Measurements from ENCODE around the gene LDLRAP1.

LDLRAP1 gene

DNA sequence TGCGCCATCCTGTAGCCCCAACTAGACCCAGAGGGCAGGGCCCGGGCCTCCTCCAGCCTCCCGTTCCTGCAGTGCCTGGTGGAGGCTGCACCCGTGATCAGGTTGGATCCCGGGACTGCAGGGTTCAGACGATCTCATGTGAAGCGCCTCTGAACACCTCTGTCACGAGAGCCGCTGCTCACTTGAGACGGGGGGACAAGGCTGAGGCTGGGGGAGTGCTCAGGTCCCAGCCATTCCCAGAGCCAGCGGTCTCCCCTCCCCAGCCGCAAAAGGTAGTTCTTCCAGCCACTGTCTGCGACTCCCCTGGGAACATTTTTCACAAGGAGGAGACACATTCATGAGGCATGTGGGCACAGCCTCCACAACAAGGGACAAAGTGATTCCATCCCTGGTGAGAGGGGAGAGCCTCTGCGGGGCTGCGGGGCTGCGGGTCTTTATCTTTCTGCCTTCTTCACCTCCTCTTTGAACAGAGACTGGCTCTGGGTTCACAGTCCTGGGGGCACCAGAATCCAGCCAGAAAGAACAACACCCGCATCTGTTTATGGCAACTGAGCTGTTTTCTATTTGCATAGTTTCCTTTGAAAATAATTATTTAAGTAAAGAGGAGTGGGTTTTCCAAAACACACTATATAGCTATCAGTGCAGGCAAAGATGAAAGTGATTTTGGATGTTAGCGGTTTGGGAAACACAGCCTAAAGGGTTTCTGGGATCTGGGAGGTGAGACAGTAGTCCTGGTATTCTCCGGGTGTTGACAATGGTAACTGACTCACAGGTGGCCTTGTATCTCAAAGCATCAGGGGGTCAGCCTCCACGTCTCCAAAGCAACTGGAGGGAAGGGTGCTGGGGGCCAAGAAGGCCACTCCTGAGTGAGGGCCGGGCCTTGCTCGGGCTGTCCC, 13.0 kb upstream of the LDLRAP1 start:
- Mint-ChIP-seq H3K36me3 (ENCODE audit: low read depth) (no peaks in the 10 kb centered on the region), H3K27ac (no peak overlapping the region), H3K27me3 (no peaks in the 10 kb centered on the region), H3K9me3 (no peaks in the 10 kb centered on the region), H3K4me1 (ENCODE audit: low read depth) (peaks cover 2% of the 10 kb centered on the region), H3K4me3 (no peak overlapping the region)
- no peak for DNase-seq

DNA sequence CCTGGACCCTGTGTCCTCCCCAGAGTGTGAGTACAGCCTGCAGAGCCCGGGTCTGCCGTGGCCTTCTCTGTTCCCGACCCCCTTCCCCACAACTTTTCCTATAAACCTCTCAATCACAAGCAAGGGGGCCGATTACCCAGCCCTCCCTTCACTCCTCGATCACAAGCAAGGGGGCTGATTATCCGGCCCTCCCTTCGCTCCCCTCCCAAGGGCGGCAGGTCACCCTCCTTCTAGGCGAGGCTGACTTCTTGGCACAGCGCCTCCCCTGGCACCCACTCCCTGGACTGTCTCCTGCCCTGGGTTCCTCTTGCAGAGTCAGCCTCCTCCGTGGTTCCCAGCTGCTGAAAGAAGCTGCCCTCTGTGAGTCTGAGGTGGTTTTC, 12.3 kb upstream of the LDLRAP1 start:
- DNase-seq: no peak
- no peaks in the 10 kb centered on the region for H3K27me3 Mint-ChIP-seq

DNA sequence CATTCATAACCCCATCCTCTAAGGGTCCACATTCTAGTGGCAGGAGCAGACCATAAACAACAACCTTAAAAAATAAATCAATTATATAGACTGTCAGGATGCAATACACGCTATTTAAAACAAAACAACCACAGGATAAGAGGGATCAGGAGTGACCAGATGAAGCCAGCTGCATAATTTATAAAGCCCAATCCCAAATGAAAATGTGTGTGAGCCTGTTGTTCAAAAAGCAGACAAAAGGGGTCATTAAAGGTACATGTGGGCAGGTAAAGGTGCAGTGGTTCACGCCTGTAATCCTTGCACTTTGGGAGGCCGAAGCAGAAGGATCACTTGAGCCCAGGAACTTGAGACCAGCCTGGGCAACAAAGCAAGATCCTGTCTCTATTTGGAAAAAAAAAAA, 10.4 kb upstream of the LDLRAP1 start:
- no peaks in the 10 kb centered on the region for H3K27me3 Mint-ChIP-seq
- H3K27ac Mint-ChIP-seq: no peak overlapping the region
- H3K9me3 Mint-ChIP-seq: no peaks in the 10 kb centered on the region
- H3K36me3 Mint-ChIP-seq (ENCODE audit: low read depth): no peaks in the 10 kb centered on the region
- no peak overlapping the region for H3K4me3 Mint-ChIP-seq
- H3K4me1 Mint-ChIP-seq (ENCODE audit: low read depth): peaks cover 2% of the 10 kb centered on the region
- DNase-seq: no peak

More for the DNA sequence above, 12.3 kb upstream of the LDLRAP1 start:
- Mint-ChIP-seq H3K4me3 (no peak overlapping the region), H3K9me3 (no peaks in the 10 kb centered on the region), H3K27ac (no peak overlapping the region), H3K4me1 (ENCODE audit: low read depth) (peaks cover 2% of the 10 kb centered on the region), H3K36me3 (ENCODE audit: low read depth) (no peaks in the 10 kb centered on the region)

DNA sequence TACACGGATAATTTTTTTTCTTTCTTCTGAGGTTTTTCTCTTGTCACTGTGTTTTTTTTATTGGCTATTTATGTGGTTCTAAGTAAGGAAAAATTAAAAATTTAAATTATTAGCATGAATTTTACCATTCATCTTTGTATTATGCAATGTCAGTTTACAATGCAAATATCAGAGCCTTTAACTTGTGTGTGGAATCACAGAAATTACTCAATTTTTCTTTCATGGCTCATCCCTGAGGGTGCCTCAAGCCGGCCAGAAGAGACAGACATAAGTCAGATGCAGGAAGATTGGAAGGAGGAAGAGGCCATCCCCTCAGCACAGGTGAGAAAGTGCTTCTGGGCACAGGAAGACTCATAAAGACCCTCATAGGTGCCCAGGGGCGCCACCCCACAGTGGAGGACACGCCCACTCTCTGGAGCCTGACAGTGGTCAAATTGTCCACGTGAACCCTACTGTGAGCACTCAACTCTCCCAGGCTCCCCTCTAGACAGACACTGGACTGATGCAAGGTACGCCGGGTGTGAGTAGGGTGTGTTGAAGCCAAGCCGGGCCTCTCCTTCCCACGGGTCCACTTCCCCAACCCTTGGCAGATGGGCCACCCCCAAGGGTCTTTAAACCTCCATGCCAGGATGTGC, 9.5 kb upstream of the LDLRAP1 start:
- Mint-ChIP-seq H3K9me3 (no peaks in the 10 kb centered on the region), H3K27ac (no peak overlapping the region), H3K36me3 (ENCODE audit: low read depth) (no peaks in the 10 kb centered on the region), H3K27me3 (no peaks in the 10 kb centered on the region), H3K4me3 (no peak overlapping the region), H3K4me1 (ENCODE audit: low read depth) (peaks cover 2% of the 10 kb centered on the region)
- DNase-seq: no peak

DNA sequence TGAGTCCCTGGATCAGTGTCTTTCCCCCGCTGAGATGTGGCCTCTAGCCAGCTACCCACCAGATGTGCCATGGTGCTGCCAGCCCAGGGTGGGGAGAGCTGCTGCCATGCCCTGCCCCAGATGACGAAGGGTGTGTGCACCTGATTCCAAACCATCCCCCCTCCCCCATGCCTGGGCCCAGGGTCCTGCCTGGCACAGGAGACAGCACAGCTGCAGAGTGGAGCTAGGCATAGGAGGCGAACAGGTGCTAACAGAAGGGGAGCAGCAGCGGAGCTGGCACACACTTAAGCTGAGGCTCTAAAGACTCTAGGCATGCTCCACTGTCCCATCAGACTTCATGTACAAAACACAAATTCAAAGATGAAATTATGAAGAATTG, 9.0 kb upstream of the LDLRAP1 start:
- H3K27ac Mint-ChIP-seq: no peak overlapping the region
- no peak for DNase-seq
- no peaks in the 10 kb centered on the region for H3K4me1 Mint-ChIP-seq (ENCODE audit: low read depth)
- no peak overlapping the region for H3K4me3 Mint-ChIP-seq
- H3K27me3 Mint-ChIP-seq: no peaks in the 10 kb centered on the region
- no peaks in the 10 kb centered on the region for H3K9me3 Mint-ChIP-seq
- H3K36me3 Mint-ChIP-seq (ENCODE audit: low read depth): no peaks in the 10 kb centered on the region

DNA sequence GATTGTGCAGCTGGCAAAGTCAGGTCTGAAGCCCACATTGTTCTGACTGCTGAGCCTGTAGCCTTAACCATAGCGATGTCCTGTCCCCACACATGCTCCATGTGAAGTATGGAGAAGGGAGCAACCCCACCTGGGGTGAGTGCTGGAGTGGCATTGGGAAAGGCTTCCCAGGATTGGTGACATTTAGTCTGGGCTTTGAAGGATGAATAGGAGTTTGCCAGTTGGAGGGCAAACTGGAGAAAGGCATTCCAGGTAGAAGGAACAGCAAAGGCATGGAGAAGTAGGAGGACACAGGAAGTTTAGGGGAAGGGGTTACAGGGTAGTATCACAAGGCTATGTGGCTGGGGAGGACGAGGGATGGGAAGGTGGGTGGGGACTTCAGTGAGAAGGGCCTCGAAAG, 7.3 kb upstream of the LDLRAP1 start:
- Mint-ChIP-seq H3K27ac (no peak overlapping the region), H3K4me3 (no peak overlapping the region), H3K27me3 (no peaks in the 10 kb centered on the region), H3K9me3 (no peaks in the 10 kb centered on the region), H3K4me1 (ENCODE audit: low read depth) (no peaks in the 10 kb centered on the region), H3K36me3 (ENCODE audit: low read depth) (no peaks in the 10 kb centered on the region)
- no peak for DNase-seq

DNA sequence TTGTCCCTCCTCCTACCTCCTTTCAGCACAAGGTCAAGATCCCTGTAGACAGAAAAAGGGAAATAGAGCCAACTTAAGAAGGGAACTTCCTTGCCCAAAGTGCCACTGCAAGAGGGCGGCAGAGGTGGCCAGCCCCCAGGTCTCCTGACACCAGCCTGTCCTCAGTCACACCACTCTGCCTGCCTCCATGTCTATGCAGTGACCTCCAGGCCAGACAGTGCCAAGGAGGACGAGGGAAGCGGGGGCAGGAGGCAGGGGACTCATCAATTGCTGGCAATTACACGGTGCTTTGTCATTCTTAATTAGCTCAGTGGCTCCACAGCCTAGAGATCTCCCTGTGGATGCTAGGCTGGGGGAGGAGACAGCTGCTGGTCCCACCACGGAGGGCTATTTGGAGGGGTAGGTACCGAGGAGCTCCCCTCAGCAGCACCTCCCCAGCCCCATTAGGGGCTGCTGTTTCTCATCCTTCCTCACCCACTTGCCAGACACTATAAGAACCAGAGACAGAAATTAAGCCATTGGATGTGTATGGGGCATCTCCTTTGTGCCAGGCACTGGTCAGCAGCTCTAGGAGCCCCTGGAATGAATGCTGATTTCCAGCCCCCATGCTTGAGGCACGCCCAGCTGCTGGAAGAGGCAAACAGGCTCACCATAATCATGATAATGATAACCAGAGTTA, 6.1 kb upstream of the LDLRAP1 start:
- H3K36me3 Mint-ChIP-seq (ENCODE audit: low read depth): no peaks in the 10 kb centered on the region
- no peaks in the 10 kb centered on the region for H3K4me1 Mint-ChIP-seq (ENCODE audit: low read depth)
- H3K9me3 Mint-ChIP-seq: no peaks in the 10 kb centered on the region
- H3K27me3 Mint-ChIP-seq: no peaks in the 10 kb centered on the region
- H3K27ac Mint-ChIP-seq: no peak overlapping the region
- DNase-seq: no peak
- H3K4me3 Mint-ChIP-seq: no peak overlapping the region

DNA sequence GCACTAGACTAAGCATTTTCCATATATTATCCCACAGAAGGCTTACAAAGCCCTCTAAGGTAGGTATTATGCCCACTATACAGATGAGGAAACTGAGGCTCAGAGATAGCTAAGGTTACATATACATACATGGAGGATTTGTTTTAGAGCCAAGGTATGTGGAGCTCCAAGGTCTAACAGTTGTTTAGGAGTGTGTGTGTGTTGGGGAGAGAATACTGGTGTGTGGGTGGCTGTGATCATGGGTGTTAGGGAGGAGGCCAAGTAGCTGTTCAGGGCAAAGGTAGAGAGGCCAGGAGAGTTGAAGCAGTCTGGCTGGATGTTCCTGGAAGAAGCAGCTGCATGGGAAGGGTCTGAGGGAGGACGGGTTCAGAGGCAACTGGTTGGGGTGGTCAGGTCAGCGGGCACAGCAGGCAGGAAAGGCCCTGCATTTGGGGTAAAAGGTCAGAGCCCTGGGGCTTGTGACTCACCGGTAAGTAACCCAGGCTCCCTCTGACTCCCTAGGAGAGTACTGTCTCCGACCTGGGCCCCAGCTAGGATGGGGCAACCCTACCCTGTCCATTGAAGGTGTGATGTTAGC, 5.1 kb upstream of the LDLRAP1 start:
- H3K4me1 Mint-ChIP-seq (ENCODE audit: low read depth): peaks cover 3% of the 10 kb centered on the region
- H3K4me3 Mint-ChIP-seq: no peak overlapping the region
- H3K36me3 Mint-ChIP-seq (ENCODE audit: low read depth): no peaks in the 10 kb centered on the region
- no peak for DNase-seq
- no peaks in the 10 kb centered on the region for H3K27me3 Mint-ChIP-seq
- H3K9me3 Mint-ChIP-seq: no peaks in the 10 kb centered on the region
- H3K27ac Mint-ChIP-seq: no peak overlapping the region

DNA sequence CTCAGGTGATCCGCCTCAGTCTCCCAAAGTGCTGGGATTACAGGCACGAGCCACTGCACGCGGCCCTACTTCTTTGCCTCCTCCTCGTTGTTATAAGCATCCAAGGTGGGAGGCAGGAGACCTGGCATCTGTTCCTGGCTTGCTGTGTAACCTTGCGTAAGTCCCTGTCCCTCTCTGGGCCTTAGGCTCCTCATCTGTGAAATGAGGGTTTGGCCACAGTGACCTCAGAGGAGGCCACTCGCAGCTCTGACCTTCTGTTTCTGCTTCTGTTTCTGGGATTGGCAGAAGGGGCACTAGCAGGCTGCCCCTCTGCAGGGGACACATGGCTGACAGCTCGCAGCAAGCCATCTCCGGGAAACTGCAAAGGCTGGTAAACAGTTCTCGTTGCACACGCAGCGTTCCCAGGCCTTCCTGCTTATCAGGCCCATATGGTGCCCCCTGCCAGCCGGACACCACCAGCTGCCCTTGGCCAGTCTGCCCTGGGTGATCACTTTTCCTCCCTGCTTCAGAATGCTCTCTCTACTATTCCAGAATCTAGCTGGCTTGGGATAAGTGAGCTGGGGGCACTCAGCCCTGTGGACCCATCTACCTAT, 2.6 kb upstream of the LDLRAP1 start:
- H3K27me3 Mint-ChIP-seq: no peaks in the 10 kb centered on the region
- H3K4me1 Mint-ChIP-seq (ENCODE audit: low read depth): peaks cover 19% of the 10 kb centered on the region
- H3K9me3 Mint-ChIP-seq: no peaks in the 10 kb centered on the region
- DNase-seq: no peak
- H3K4me3 Mint-ChIP-seq: no peak overlapping the region
- no peaks in the 10 kb centered on the region for H3K36me3 Mint-ChIP-seq (ENCODE audit: low read depth)
- no peak overlapping the region for H3K27ac Mint-ChIP-seq

DNA sequence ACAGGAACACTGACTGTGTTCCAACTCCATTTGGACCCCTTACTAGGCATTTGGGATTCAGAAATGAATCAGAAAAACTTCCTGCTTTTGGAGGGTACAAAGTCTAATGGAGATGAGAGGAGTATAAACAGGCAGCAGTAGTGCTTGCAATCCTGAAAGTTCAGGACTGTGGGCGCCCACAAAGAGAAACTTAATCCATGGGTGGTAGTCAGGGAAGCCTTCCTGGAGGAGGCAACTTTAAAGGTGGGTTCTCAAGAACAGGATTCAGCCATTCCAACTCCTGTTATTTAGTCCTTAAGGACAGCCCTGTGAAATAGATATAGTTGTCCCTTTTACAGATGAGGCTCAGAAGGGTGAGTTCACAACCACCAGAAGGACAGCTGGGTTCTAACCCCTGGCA, 2.0 kb upstream of the LDLRAP1 start:
- DNase-seq: no peak
- Mint-ChIP-seq H3K36me3 (ENCODE audit: low read depth) (no peaks in the 10 kb centered on the region), H3K27ac (no peak overlapping the region), H3K9me3 (no peaks in the 10 kb centered on the region), H3K4me1 (ENCODE audit: low read depth) (peaks cover 25% of the 10 kb centered on the region), H3K4me3 (no peak overlapping the region), H3K27me3 (no peaks in the 10 kb centered on the region)

DNA sequence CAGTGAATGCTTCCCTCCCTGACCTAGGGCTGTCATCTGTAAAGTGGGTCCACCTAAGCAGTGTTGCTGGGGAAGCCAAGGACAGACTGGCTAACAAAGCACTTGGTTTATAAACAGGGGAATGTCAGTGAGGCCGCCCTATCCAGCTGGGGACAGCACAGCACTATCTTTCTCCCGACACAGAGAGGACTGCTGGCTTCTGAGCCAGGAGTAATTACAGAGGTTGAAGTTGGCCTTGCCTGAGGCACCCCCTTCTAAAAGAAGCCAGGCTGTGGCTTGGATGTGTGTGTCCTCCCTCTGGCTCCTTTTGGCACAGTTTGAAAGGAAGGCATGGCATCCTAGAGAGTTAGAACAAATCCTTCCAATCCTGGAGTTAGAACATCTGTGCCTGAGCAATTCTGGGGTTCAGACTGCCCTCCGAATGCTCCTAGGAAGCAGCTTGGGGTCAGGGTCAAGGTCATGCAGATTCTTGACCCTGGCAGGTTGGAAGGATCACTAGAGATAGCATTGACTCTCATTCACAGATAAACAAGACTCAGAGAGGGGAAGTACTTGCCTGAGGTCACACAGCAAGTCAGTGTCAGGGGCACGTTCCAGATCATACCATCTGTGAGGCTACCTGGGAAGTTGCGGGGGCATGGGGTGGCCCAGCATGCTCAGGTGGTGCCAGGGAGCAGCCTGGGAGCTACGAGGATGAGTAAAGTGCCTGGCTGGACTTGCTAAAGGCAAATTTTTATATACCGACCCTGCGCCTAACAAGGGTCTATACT, 1.3 kb upstream of the LDLRAP1 start:
- H3K4me3 Mint-ChIP-seq: no peak overlapping the region
- H3K4me1 Mint-ChIP-seq (ENCODE audit: low read depth): peaks cover 30% of the 10 kb centered on the region
- H3K27ac Mint-ChIP-seq: no peak overlapping the region
- H3K36me3 Mint-ChIP-seq (ENCODE audit: low read depth): no peaks in the 10 kb centered on the region
- DNase-seq: no peak
- no peaks in the 10 kb centered on the region for H3K27me3 Mint-ChIP-seq
- no peaks in the 10 kb centered on the region for H3K9me3 Mint-ChIP-seq

DNA sequence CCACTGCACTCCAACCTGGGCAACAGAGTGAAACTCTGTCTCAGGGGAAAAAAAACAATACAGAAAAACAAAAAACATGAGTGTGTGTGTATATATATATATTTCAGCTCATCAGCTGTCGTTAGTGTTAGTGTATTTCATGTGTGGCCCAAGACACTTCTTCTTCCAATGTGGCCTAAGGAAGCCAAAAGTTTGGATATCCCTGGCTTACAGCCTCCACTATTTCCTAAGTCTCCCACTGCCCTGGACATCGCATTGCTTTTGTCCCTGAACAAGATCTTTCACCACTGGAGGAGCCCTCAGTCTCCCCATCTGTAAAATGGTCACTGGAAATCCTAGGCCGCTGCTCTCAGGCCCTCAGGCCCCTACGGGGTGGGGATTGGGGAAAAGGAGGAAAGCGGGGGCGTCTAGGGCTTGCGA, 391 bp upstream of the LDLRAP1 start:
- Mint-ChIP-seq H3K4me1 (ENCODE audit: low read depth) (peaks cover 36% of the 10 kb centered on the region), H3K9me3 (no peaks in the 10 kb centered on the region)

DNA sequence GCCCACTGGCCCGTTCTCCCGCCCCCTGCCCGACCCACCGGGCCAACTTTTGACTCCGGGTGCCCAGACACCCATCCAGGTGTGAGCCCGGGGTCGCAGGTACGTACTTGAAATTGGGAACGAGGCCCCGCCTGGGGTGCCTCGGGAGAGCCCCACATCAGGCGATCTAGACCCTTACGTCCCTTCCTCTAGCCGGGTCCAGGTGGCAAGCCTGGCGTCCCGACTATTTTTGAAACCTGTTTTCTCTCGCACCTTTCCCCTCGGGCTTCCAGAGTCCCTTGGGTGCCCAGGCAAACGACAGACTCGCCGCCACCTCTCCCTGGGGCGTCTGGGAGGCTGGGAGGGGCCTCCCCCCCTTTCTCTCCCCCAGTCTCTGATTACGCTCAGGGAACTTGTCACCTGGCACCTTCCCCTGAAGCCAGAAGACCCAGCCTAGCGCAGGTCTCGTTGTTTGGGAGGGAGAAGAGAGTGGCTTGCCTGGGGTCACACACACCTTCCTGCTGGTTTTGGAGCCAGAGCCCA, 898 bp downstream of the LDLRAP1 start:
- Mint-ChIP-seq H3K36me3 (ENCODE audit: low read depth) (no peaks in the 10 kb centered on the region), H3K27me3 (no peaks in the 10 kb centered on the region), H3K4me3 (peak overlapping the region; percentile 83), H3K9me3 (no peaks in the 10 kb centered on the region), H3K27ac (peak overlapping the region; percentile 76), H3K4me1 (ENCODE audit: low read depth) (peaks cover 48% of the 10 kb centered on the region)
- peak; percentile 46 for DNase-seq

More for the DNA sequence above, 391 bp upstream of the LDLRAP1 start:
- Mint-ChIP-seq H3K27me3 (no peaks in the 10 kb centered on the region), H3K4me3 (peak overlapping the region; percentile 53), H3K27ac (no peak overlapping the region), H3K36me3 (ENCODE audit: low read depth) (no peaks in the 10 kb centered on the region)
- no peak for DNase-seq

DNA sequence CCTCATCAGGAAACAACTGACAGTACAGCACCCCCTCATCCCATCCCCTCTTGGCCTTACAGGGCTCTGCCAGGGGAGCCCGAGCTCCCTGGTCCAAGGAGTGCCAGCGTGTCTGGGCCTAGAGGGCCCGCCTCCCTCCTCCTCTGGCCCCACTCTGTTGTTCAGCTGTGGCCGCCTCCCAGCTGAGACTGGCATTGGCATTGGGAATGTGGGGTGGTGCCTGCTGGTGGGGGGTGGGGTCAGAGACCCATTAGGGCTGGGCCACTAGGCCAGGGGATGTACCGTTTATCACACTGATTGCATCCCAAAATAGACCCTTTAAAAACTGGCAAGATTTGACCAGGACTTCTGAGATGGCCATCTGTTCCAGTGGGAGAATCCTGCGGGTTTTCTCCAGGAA, 1.4 kb downstream of the LDLRAP1 start:
- no peaks in the 10 kb centered on the region for H3K9me3 Mint-ChIP-seq
- no peak for DNase-seq
- H3K4me3 Mint-ChIP-seq: peak overlapping the region; percentile 83
- H3K27me3 Mint-ChIP-seq: no peaks in the 10 kb centered on the region
- peaks cover 53% of the 10 kb centered on the region for H3K4me1 Mint-ChIP-seq (ENCODE audit: low read depth)
- no peaks in the 10 kb centered on the region for H3K36me3 Mint-ChIP-seq (ENCODE audit: low read depth)
- peak overlapping the region; percentile 76 for H3K27ac Mint-ChIP-seq

All from activated T-cell treated with anti-CD3 and anti-CD28 coated beads, Interleukin-2, amount 50 U/mL, for 24 hours (primary cell).